Panc1 (cell line): Measurements from ENCODE around the gene ADK. TPM values are rescaled to one million over a fixed set of nuclear protein-coding genes. Genes with fewer than 3 reads are reported as not detected.

Source experiments
- ATAC-seq: fragments of 200-7000 bp; cut with Tn5 transposase; 2 replicates; pipeline ENCODE4 v1.9.1; 2020; ENCODE audit warnings: mild to moderate bottlenecking, moderate library complexity
- BruUV-seq: library from RNA; stranded (reverse); fragments of 400-500 nt; replicated peaks from 2 replicates; lab custom pipeline; 2021; lab: Mats Ljungman, UMichigan
- CTCF ChIA-PET: fragments of 300-600 bp; sonication (Branson Sonifier 250); formaldehyde crosslinking; loops from one replicate; lab custom pipeline; 2022; ENCODE audit warnings: antibody characterized with exemption; lab: Charles Lee
- POLR2A ChIA-PET: fragments of 300-600 bp; sonication (Branson Sonifier 250); formaldehyde crosslinking; loops from one replicate; lab custom pipeline; 2022; ENCODE audit warnings: antibody characterized with exemption; lab: Charles Lee
- DNase-seq: peaks from one replicate; pipeline ENCODE4 v3.0.0-alpha.2; 2010; ENCODE audit warnings: low read depth, low spot score
- H3K27ac ChIP-seq: 2 replicates; pipeline ENCODE4 v1.5.1; 2011; ENCODE audit warnings: mild to moderate bottlenecking, low read length, inconsistent platforms
- H3K27me3 ChIP-seq: fragments of 200-500 bp; sonication (Bioruptor generic); 2 replicates; pipeline ENCODE4 v1.6.0; 2014; ENCODE audit warnings: low read length, inconsistent platforms; ENCODE audit not compliant: control insufficient read depth, insufficient read depth
- H3K36me3 ChIP-seq: fragments of 200-500 bp; sonication (Bioruptor generic); 2 replicates; pipeline ENCODE4 v1.5.1; 2014; ENCODE audit warnings: inconsistent platforms, mild to moderate bottlenecking, low read length, moderate library complexity; ENCODE audit not compliant: control insufficient read depth, insufficient read depth
- H3K4me1 ChIP-seq: 2 replicates; pipeline ENCODE4 v1.5.1; 2011; ENCODE audit warnings: inconsistent platforms, mild to moderate bottlenecking, low read length, moderate library complexity; ENCODE audit not compliant: control insufficient read depth, insufficient read depth
- H3K4me3 ChIP-seq, 2 experiments: 2 replicates each; pipeline ENCODE4 v1.5.1; 2011 to 2012; ENCODE audit warnings: low read depth in 2 of 2, low read length in 2 of 2, mild to moderate bottlenecking in 2 of 2, inconsistent platforms in 1 of 2, moderate library complexity in 1 of 2
- H3K9me3 ChIP-seq: fragments of 200-500 bp; sonication (Bioruptor generic); 2 replicates; pipeline ENCODE4 v1.5.1; 2014; ENCODE audit warnings: low read depth, mild to moderate bottlenecking, inconsistent platforms, low read length, moderate library complexity; ENCODE audit not compliant: control insufficient read depth, insufficient read depth
- CTCF ChIP-seq: fragments of 450-650 bp; IDR thresholded peaks from 2 replicates; pipeline ENCODE4 v1.5.1; 2017; ENCODE audit warnings: mild to moderate bottlenecking
- POLR2AphosphoS5 ChIP-seq: IDR thresholded peaks from 2 replicates; pipeline ENCODE4 v1.6.1; 2012; ENCODE audit warnings: mild to moderate bottlenecking, low read depth, low read length, moderate library complexity
- REST ChIP-seq, 2 experiments: IDR thresholded peaks; 2 replicates each; pipeline ENCODE4 v1.6.1; 2011 to 2012; ENCODE audit warnings: low read depth in 2 of 2, control low read depth in 1 of 2, low read length in 1 of 2, mild to moderate bottlenecking in 1 of 2, moderate library complexity in 1 of 2; ENCODE audit not compliant: insufficient read depth in 1 of 2
- SIN3A ChIP-seq: IDR thresholded peaks from 2 replicates; pipeline ENCODE4 v1.6.1; 2012; ENCODE audit warnings: low read depth, mild to moderate bottlenecking, low read length, moderate library complexity, borderline replicate concordance; ENCODE audit not compliant: insufficient read depth
- TCF7L2 ChIP-seq: IDR thresholded peaks from 2 replicates; pipeline ENCODE4 v1.6.1; 2011; ENCODE audit warnings: mild to moderate bottlenecking, low read depth, low read length, inconsistent platforms
- in situ Hi-C: cut with HindIII; loops from 2 replicates; pipeline ENCODE4 v1.10.0; 2016; ENCODE audit warnings: low sequenced_read_pairs, low pct_unique_long_range_greater_than_20kb
- intact Hi-C: fragments of 100-400 bp; cut with micrococcal nuclease; formaldehyde crosslinking; loops from one replicate; pipeline ENCODE4 v1.10.0; 2022; ENCODE audit not compliant: unreplicated experiment
- total RNA-seq: library from RNA; stranded (reverse); gene quantifications from one replicate; pipeline ENCODE4 v1.2.1, GENCODE V29; 2021; ENCODE audit not compliant: unreplicated experiment

Gene ADK
- total RNA-seq, 1 experiment from 2014 or later = 64.5 TPM

GRCh38 chr10:74305730-74306129, 154.7 kb downstream of the ADK start:
- ChIA-PET CTCF (no interaction called here), POLR2A (no interaction called here)
- in situ Hi-C loops (no loop called here), intact Hi-C loops (no loop called here)
- DNase-seq (no peak), ATAC-seq (no peak)
- Histone ChIP-seq H3K27me3 (no peaks in the 10 kb centered on the region), H3K27ac (no peak overlapping the region), H3K4me3 (no peak overlapping the region), H3K36me3 (no peaks in the 10 kb centered on the region), H3K4me1 (no peaks in the 10 kb centered on the region), H3K9me3 (no peaks in the 10 kb centered on the region)
- TF ChIP-seq POLR2AphosphoS5 = no peak
- TF ChIP-seq REST (IDR thresholded peaks at IDR 0.05; ENCODE audit: insufficient read depth in 1 of 2, low read depth in 2 of 2, low read length in 1 of 2) = no peak
- no peak for TF ChIP-seq TCF7L2
- no peak for TF ChIP-seq CTCF
- TF ChIP-seq SIN3A = no peak
- BruUV-seq = no TSS peak

GRCh38 chr10:74306227-74306982, 155.4 kb downstream of the ADK start:
- Histone ChIP-seq H3K36me3 (no peaks in the 10 kb centered on the region), H3K4me3 (no peak overlapping the region), H3K27ac (no peak overlapping the region), H3K27me3 (no peaks in the 10 kb centered on the region), H3K4me1 (no peaks in the 10 kb centered on the region), H3K9me3 (no peaks in the 10 kb centered on the region)
- TF ChIP-seq POLR2AphosphoS5 (no peak), REST (IDR thresholded peaks at IDR 0.05; ENCODE audit: insufficient read depth in 1 of 2, low read depth in 2 of 2, low read length in 1 of 2) (no peak), SIN3A (no peak), TCF7L2 (no peak), CTCF (no peak)
- ATAC-seq = no peak
- no peak for DNase-seq
- no TSS peak for BruUV-seq
- POLR2A ChIA-PET = no interaction called here
- intact Hi-C loops = no loop called here
- in situ Hi-C loops = no loop called here
- CTCF ChIA-PET = interaction anchor here (0.6 kb wide), 1 partner anchor 140 kb away, joined by 3 read pairs; no protein-coding TSS in a partner anchor
